K562 (cell line): ENCODE data around the gene IARS1. TPM values are rescaled to one million over a fixed set of nuclear protein-coding genes. Genes with fewer than 3 reads are reported as not detected.

Experiments used
- ATAC-seq: fragments of 200-7000 bp; cut with Tn5 transposase; 3 replicates; pipeline ENCODE4 v1.9.1; 2020; ENCODE audit warnings: moderate library complexity
- BruUV-seq: library from RNA; stranded (reverse); fragments of 400-500 nt; replicated peaks from 2 replicates; lab custom pipeline; 2021; lab: Mats Ljungman, UMichigan
- CTCF ChIA-PET: fragments of 300-600 bp; formaldehyde crosslinking; extraction: SDS; loops from one replicate; lab custom pipeline; 2021; ENCODE audit warnings: low intra/inter-chr PET ratio; lab: Yijun Ruan, JAX
- POLR2A ChIA-PET: fragments of 300-600, 350-650 bp; sonication (Branson Sonifier 250); formaldehyde crosslinking; extraction: SDS; loops from one replicate; lab custom pipeline; 2021; ENCODE audit warnings: antibody characterized with exemption, inconsistent platforms; lab: Yijun Ruan, JAX
- DNase-seq, 4 experiments: peaks; one replicate each; pipeline versions ENCODE4 v3.0.0 to v3.0.0-alpha.2; 2011 to 2018; ENCODE audit warnings: low spot score in 3 of 4, mixed read lengths in 3 of 4; ENCODE audit errors: extremely low read depth in 1 of 4
- FAIRE-seq: peaks from 2 replicates; lab custom pipeline; 2011; peaks lifted over from hg19 to GRCh38; lab: Jason Lieb, UNC
- H2AFZ ChIP-seq: 2 replicates; pipeline ENCODE4 v1.6.0; 2011; ENCODE audit warnings: low read depth, low read length, control low read depth, inconsistent platforms
- H3K27ac ChIP-seq: fragments of 200-600 bp; 3 replicates; pipeline ENCODE4 v1.8.0; 2011; ENCODE audit warnings: low read depth, mild to moderate bottlenecking, control low read depth, inconsistent platforms, low read length, moderate library complexity, mixed read lengths; ENCODE audit errors: extremely low read depth
- H3K27me3 ChIP-seq, 2 experiments: fragments of 300-600 bp in 1 of 2; 2 replicates in 1 of 2; 3 replicates in 1 of 2; pipeline versions ENCODE4 v1.6.0 to v1.8.0; 2011; ENCODE audit warnings: inconsistent platforms in 2 of 2, low read length in 2 of 2, mild to moderate bottlenecking in 1 of 2, mixed read lengths in 1 of 2, moderate library complexity in 1 of 2; ENCODE audit not compliant: control insufficient read depth in 2 of 2, insufficient read depth in 2 of 2
- H3K36me3 ChIP-seq: fragments of 300-600 bp; 3 replicates; pipeline ENCODE4 v1.8.0; 2011; ENCODE audit warnings: mild to moderate bottlenecking, low read length, inconsistent platforms; ENCODE audit not compliant: control insufficient read depth, insufficient read depth
- H3K4me1 ChIP-seq, 2 experiments: fragments of 200-600 bp in 1 of 2; replicated peaks in 1 of 2; 2 replicates in 1 of 2; 3 replicates in 1 of 2; pipeline versions ENCODE4 v1.5.1 to v1.8.0; 2011; ENCODE audit warnings: inconsistent platforms in 2 of 2, low read length in 2 of 2, mild to moderate bottlenecking in 1 of 2, mixed read lengths in 1 of 2, moderate library complexity in 1 of 2; ENCODE audit not compliant: control insufficient read depth in 2 of 2, insufficient read depth in 2 of 2
- H3K4me2 ChIP-seq: 2 replicates; pipeline ENCODE4 v1.6.1; 2011; ENCODE audit warnings: low read length, control low read depth, inconsistent platforms, mixed read lengths; ENCODE audit not compliant: insufficient read depth
- H3K4me3 ChIP-seq: fragments of 200-600 bp; sonication (generic), shearing (Covaris generic); 2 replicates; pipeline ENCODE4 v1.5.1; 2016; ENCODE audit warnings: control low read depth, inconsistent platforms
- H3K79me2 ChIP-seq: fragments of 200-600 bp; 3 replicates; pipeline ENCODE4 v1.8.0; 2011; ENCODE audit warnings: low read length, inconsistent platforms; ENCODE audit not compliant: control insufficient read depth, insufficient read depth
- H3K9ac ChIP-seq, 2 experiments: 2 replicates each; pipeline versions ENCODE4 v1.6.0 to v1.6.1; 2011; ENCODE audit warnings: low read depth in 2 of 2, low read length in 2 of 2, control low read depth in 1 of 2, inconsistent platforms in 1 of 2, mild to moderate bottlenecking in 1 of 2, mixed read lengths in 1 of 2; ENCODE audit not compliant: insufficient read depth in 1 of 2
- H3K9me1 ChIP-seq: one replicate; pipeline ENCODE4 v1.6.0; 2011; ENCODE audit warnings: inconsistent platforms, mild to moderate bottlenecking, low read length, moderate library complexity; ENCODE audit not compliant: control insufficient read depth, insufficient read depth
- H3K9me3 ChIP-seq: replicated peaks from 2 replicates; pipeline ENCODE4 v1.5.1; 2011; ENCODE audit warnings: low read depth, low read length, inconsistent platforms; ENCODE audit not compliant: control insufficient read depth, insufficient read depth
- H4K20me1 ChIP-seq: replicated peaks from 2 replicates; pipeline ENCODE4 v1.6.1; 2011; ENCODE audit warnings: low read length, inconsistent platforms, mixed read lengths; ENCODE audit not compliant: control insufficient read depth, insufficient read depth
- FOSL1 ChIP-seq: fragments of 200-800 bp; sonication (Bioruptor generic); conservative IDR thresholded peaks from 2 replicates; pipeline ENCODE4 v1.6.1; 2016; ENCODE audit warnings: missing genetic modification characterization, missing compliant biosample characterization
- KDM5B ChIP-seq: fragments of 200-600 bp; sonication (generic); IDR thresholded peaks from 2 replicates; pipeline ENCODE4 v1.6.1; 2012; ENCODE audit warnings: low read depth, mild to moderate bottlenecking, moderate library complexity, low read length, control low read depth, inconsistent platforms; ENCODE audit not compliant: insufficient replicate concordance
- NUFIP1 ChIP-seq: fragments of 450-650 bp; IDR thresholded peaks from 2 replicates; pipeline ENCODE4 v1.6.1; 2018; ENCODE audit not compliant: partially characterized antibody
- RBBP5 ChIP-seq: fragments of 200-600 bp; sonication (generic); IDR thresholded peaks from 2 replicates; pipeline ENCODE4 v1.6.1; 2012; ENCODE audit warnings: borderline replicate concordance, mild to moderate bottlenecking, low read length, control low read depth, inconsistent platforms; ENCODE audit not compliant: insufficient read depth, poor library complexity, severe bottlenecking
- WGBS: fragments of 100-300 bp; shearing (Covaris generic); methylation state at CpG from one replicate; pipeline ENCODE4 v1.1.6; 2016; ENCODE audit warnings: low coverage, mixed read lengths; ENCODE audit not compliant: insufficient coverage; ENCODE audit errors: missing lambda C conversion rate; 5-methylcytosine and 5-hydroxymethylcytosine counted together
- in situ Hi-C: fragments of 300-500 bp; cut with MboI; formaldehyde crosslinking; loops from 4 replicates; pipeline ENCODE4 v1.15.0; 2018; ENCODE audit warnings: inconsistent platforms, mixed read lengths
- intact Hi-C: fragments of 100-400 bp; cut with micrococcal nuclease; formaldehyde crosslinking; loops from 2 replicates; pipeline ENCODE4 v1.14.2; 2022
- polyA plus RNA-seq, 8 experiments: library from polyadenylated mRNA; depleted of rRNA in 4 of 8; stranded (reverse) in 5 of 8; unstranded in 3 of 8; fragments of >200 nt; fragmentation: Nextera tagmentation in 2 of 8; fragmentation: Illumina TruSeq in 1 of 8; extraction: Ambion mirVana in 2 of 8; extraction: Trizol in 1 of 8; gene quantifications; 2 replicates each; pipeline versions ENCODE4 v1.2.1 to v1.2.3, GENCODE V29; 2011 to 2014; ENCODE audit warnings: inconsistent platforms in 1 of 8, missing spikeins in 1 of 8
- total RNA-seq, 7 experiments: library from RNA; depleted of rRNA in 6 of 7; stranded (reverse); fragments of >200 nt in 6 of 7; fragmentation: Illumina TruSeq in 2 of 7; extraction: Trizol in 2 of 7; gene quantifications; 2 replicates each; pipeline versions ENCODE4 v1.2.1 to v1.2.3, GENCODE V29; 2011 to 2021; ENCODE audit warnings: low replicate concordance in 1 of 7
- TF ChIP-seq, protein P1 (sequence below): IDR thresholded peaks from 2 replicates; pipeline ENCODE4 v1.6.1; 2012; ENCODE audit warnings: low read depth, low read length, improper control_type of control experiment, borderline replicate concordance

Gene IARS1
- total and polyA plus RNA-seq, 9 of the 15 experiments (the other 6 are each of a cell fraction or from before 2014, with no cell fraction given) = 119 to 371 (median 234) TPM

DNA sequence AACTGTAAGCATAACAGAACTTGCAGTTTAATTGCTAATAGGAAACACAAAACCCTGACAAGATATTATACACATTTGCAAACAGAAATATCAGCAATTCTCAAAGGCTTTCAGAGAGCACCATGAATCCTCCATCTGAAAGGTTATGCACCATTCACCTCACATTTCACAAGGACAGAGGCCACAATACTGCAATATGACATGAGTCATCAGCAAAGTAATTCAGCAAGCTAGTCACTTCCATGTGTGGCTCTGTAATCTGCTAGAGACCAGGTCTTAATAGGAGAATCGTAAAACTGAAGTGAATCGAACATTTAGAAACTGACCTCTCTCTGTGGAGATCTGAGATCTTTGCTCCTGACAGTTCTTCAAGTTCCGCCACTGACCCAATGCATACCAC lies 28.3 kb downstream of the IARS1 start:
- FAIRE-seq (no peak), DNase-seq (no peak), ATAC-seq (no peak; the same call in 2 of the 3 replicates)
- BruUV-seq = no TSS peak
- CTCF ChIA-PET = no interaction called here
- Histone ChIP-seq H2AFZ (no peak overlapping the region), H4K20me1 (no peaks in the 10 kb centered on the region), H3K9ac (no peak overlapping the region)
- WGBS = 95% methylated on average over 3 of the region's 3 CpGs
- in situ Hi-C loops = no loop called here
- intact Hi-C loops = no loop called here
- TF ChIP-seq NUFIP1 (no peak), FOSL1 (tag) (0 out of 2 replicates have a peak, but pooled peaks have one; percentile 16)
- TF ChIP-seq, all 486 proteins: peak for 1
- H3K79me2 ChIP-seq = peaks cover 5% of the 10 kb centered on the region; the same call in 2 of the 3 replicates
- no peak overlapping the region for H3K4me3 ChIP-seq
- H3K9me1 ChIP-seq = no peaks in the 10 kb centered on the region
- no peak overlapping the region for H3K4me2 ChIP-seq
- no peaks in the 10 kb centered on the region for H3K27me3 ChIP-seq
- no peaks in the 10 kb centered on the region for H3K4me1 ChIP-seq
- H3K36me3 ChIP-seq = peaks cover 98% of the 10 kb centered on the region
- H3K9me3 ChIP-seq = no peaks in the 10 kb centered on the region
- POLR2A ChIA-PET = interaction anchor here (0.6 to 5.5 kb wide), 3 partner anchors 12 to 31 kb away, joined by 4 to 51 read pairs (median 8); no protein-coding TSS in a partner anchor
- no peak overlapping the region for H3K27ac ChIP-seq

DNA sequence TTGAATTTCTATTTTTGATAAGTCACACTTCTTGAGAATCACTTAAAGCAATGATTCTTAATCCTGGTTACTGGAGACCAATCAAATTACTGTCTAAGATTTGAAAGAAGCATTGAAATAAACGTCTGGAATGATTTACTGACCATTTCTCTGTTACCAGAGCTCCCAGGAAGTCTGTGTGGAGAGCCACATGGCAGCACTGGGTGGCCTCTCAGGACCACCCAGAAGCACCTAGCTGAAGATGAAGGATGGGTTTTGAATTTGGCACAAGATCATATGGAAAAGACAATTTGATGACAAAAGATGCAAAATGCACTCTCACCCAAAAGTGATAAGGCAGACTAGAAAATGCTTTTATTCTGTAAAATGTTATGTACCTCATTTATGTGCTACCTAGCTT lies 30.4 kb downstream of the IARS1 start:
- CTCF ChIA-PET = no interaction called here
- no peaks in the 10 kb centered on the region for H3K27me3 ChIP-seq
- H3K27ac ChIP-seq = no peak overlapping the region
- H3K9me1 ChIP-seq = no peaks in the 10 kb centered on the region
- intact Hi-C loops (no loop called here), in situ Hi-C loops (no loop called here)
- no peak overlapping the region for H3K9ac ChIP-seq
- H4K20me1 ChIP-seq = no peaks in the 10 kb centered on the region
- H3K4me3 ChIP-seq = no peak overlapping the region
- peaks cover 98% of the 10 kb centered on the region for H3K36me3 ChIP-seq
- no TSS peak for BruUV-seq
- H3K4me2 ChIP-seq = no peak overlapping the region
- H3K9me3 ChIP-seq = no peaks in the 10 kb centered on the region
- no peaks in the 10 kb centered on the region for H3K4me1 ChIP-seq
- POLR2A ChIA-PET = interaction anchor here (1.3 to 1.9 kb wide), 4 partner anchors 9 to 16 kb away, joined by 4 to 10 read pairs (median 6); no protein-coding TSS in a partner anchor
- WGBS = 33% methylated on average over 1 of the region's 1 CpG
- ATAC-seq = no peak
- no peak for FAIRE-seq
- DNase-seq = no peak
- peaks cover 1% of the 10 kb centered on the region; the same call in 1 of the 3 replicates for H3K79me2 ChIP-seq
- no peak overlapping the region for H2AFZ ChIP-seq
- TF ChIP-seq RBBP5 (no peak), KDM5B (no peak)
- TF ChIP-seq, protein P1, sequence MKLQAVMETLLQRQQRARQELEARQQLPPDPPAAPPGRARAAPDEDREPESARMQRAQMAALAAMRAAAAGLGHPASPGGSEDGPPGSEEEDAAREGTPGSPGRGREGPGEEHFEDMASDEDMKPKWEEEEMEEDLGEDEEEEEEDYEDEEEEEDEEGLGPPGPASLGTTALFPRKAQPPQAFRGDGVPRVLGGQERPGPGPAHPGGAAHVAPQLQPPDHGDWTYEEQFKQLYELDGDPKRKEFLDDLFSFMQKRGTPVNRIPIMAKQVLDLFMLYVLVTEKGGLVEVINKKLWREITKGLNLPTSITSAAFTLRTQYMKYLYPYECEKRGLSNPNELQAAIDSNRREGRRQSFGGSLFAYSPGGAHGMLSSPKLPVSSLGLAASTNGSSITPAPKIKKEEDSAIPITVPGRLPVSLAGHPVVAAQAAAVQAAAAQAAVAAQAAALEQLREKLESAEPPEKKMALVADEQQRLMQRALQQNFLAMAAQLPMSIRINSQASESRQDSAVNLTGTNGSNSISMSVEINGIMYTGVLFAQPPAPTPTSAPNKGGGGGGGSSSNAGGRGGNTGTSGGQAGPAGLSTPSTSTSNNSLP = no peak
